GM18861 (cell line): ENCODE results near the gene CTRL.

Source experiments
- ATAC-seq: cut with Tn5 transposase; IDR thresholded peaks from one replicate; pipeline ENCODE4 v1.9.1; 2021; ENCODE audit not compliant: unreplicated experiment

CTRL gene

DNA sequence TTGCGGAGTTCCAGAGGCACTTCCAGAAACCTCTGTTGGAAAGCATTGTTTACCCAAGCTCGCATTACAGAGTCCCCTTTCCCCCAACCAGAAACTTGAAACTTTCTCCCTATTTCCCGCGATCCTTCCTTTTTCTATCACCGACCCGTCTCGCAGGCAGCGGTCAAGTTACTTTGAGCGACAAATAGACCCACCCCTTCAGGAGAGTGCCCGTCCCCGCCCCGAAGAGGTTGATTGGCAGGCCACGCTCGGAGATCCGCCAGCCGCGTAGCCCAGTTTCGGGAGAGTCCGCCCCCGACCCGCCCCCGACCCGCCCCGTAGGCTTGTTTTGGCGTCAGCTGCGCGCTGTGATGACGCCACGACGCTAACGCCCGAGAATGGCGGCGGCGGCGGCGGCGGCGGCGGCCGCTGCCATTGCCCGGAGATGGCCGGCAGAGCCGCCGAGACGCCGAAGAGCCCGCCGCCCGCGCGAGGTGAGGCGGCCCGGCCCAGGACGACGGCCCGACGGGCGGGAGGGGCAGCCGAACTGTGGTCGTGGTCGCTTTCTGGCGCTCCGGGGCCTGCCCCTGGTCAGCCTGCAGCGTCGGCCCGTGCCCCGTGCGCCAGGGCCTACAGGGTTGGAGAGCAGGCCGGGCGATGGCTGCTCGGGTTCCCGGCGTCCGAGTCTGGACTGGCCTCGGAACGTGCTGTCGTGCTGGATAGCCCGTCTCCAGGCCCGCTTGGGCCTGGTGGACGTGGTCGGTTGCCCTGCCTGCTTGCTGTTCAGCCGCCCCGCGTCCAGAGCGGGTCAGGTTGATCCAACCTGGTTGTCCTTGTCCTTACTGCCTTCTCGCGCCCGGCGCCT is 38.5 kb downstream of the CTRL start, which contains the start of gene PSKH1:
TSS of gene PSKH1 (plus strand) at position 356 of the 844 bp plus-strand sequence. CDS start 15,496 bp downstream, outside the sequence.
- peak; percentile 73 for ATAC-seq

DNA sequence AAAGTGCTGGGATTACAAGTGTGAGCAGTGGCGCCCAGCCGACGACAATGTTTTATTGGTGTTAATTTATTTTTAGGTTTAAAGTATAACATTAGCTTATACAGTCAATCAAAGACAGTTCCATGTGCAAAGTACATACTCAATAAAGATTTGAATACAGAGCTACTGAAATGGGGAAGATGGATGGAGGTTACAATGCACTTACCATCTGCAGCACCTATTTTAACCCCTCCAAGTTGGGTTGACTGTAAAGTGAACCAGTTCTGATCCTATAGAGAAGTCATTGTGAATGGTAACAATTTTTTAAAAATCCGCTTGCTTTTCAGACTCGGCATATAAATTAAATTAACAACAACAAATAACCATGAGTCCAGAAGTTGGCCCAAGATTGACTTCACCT is 39.3 kb downstream of the CTRL start:
- no peak for ATAC-seq

DNA sequence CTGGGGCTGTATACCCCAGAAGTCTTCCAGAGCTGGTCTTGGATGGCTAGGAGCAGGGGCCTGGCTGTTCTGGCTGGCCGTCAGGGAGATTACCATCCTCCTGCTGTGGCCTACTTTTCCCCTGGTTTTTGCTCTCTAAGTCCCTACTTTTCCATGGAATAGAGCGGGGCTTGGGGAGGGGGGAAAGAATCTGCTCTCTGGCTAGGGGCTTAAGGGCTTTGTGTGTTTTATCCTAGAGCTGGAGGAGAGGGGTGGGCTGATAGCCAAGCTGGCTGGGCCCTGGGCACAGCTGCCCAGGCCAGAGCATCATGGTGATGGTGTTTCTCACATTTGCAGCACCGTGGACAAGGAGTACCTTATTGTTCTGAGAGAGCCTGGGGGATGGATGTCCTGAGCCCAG is 43.3 kb downstream of the CTRL start:
- no peak for ATAC-seq

DNA sequence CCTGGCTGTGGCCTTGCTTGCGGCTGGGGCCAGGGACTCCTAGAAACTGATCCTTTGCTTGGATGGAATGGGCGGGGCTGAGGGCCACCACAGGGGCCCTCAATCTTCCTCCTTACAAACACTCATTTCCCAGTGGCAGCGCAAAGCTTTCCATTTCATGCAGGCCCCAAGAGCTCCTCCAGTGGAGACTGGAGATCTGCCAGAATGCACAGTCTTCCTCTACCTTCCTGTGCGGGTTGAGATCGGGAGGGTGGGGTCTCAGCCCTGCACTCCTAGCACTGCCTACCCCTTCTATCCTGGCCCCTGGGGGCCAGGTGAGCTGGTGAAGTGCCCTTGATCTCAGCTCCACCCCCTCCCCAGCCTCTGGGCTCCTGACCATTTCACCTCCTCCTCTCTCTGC is 45.3 kb downstream of the CTRL start:
- no peak for ATAC-seq

DNA sequence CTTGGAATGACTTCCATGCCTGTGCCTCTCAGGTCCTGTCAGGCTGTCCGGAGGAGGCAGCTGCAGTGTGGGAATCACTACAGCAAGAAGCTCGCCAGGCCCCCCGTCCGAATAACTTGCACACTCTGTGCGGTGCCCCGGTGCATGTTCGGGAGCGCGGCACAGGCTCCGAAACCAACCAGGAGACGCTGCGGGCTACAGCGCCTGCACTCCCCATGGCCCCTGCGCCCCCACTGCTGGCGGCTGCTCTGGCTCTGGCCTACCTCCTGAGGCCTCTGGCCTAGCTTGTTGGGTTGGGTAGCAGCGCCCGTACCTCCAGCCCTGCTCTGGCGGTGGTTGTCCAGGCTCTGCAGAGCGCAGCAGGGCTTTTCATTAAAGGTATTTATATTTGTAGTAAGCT is 45.7 kb downstream of the CTRL start:
- no peak for ATAC-seq

DNA sequence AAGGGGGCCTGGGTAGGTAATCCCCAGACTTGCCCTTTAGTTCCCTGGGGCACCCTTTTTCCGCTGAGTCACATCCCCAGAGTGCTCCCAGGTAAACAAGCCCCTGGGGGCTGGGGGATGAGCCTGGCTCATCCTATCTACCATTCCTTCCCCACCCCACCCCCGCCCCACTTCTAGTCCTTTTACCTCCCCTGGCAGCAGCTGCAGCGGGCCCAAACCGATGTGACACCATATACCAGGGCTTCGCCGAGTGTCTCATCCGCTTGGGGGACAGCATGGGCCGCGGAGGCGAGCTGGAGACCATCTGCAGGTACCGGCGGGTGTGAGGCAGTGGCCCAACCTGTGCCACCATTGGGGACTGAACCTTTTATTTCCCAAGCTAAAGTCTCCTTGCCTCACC is 46.1 kb downstream of the CTRL start:
- no peak for ATAC-seq

DNA sequence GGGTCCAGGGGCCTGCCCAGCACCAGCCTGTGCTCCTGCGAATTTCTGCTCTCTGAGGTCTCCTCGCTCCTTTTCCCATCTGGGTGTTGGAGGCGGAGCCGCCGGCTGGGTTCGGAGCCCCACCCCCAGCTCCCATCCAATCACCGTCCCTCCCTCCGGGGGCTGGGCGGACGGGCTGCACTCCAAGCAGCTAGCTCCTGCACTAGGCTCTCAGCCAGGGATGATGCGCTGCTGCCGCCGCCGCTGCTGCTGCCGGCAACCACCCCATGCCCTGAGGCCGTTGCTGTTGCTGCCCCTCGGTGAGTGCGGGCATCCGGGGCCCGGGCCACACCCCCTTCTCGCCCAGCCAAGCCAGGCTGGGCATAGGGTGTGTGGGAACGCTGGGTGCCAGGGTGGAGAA is 47.0 kb downstream of the CTRL start, which contains the start of gene NRN1L:
TSS of gene NRN1L (plus strand) at position 202 of the 400 bp plus-strand sequence. CDS start at position 221, 19 bp downstream.
- ATAC-seq = no peak

DNA sequence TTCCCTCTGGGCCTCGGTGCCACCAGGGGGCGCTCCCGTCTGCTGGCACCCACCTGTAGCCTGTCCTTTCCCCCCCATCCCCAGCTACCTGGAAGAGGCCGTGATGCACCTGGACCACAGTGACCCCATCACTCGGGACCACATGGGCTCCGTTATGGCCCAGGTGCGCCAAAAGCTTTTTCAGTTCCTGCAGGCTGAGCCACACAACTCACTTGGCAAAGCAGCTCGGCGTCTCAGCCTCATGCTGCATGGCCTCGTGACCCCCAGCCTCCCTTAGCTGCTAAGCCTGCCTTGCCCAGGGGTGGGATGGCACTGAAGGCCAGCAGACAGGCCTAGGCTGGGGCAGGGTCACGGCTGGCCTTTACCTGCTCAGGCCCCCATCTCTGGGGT is 47.8 kb downstream of the CTRL start:
- no peak for ATAC-seq

DNA sequence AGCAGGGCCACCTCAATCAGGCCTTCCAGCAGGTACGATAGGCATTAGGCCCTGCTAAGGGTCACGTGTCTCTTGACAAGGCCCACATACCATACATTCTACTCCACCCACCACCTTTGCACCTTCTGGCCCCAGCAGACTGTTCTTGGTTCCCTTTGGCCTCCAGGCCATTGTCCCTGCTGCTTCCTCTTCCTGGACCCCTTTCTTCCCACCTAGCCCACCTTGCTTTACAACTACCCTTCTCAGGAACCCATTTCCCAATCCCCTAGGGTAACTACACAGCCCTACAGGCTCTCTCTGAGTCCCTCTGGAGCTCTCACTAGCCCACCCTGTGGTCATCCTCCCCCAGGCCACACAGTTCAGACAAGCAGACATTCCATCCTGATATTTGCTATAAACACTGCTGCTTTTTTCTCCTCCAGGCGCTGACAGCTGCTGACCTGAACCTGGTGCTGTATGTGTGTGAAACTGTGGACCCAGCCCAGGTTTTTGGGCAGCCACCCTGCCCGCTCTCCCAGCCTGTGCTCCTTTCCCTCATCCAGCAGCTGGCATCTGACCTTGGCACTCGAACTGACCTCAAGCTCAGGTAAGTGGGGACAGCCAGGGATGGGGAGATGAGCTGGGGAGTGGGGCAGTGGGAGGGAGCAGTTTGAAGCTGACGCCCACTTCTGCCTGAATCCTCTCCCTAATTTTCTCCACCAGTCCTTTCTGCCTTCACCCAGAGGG is 48.4 kb downstream of the CTRL start:
- no peak for ATAC-seq

DNA sequence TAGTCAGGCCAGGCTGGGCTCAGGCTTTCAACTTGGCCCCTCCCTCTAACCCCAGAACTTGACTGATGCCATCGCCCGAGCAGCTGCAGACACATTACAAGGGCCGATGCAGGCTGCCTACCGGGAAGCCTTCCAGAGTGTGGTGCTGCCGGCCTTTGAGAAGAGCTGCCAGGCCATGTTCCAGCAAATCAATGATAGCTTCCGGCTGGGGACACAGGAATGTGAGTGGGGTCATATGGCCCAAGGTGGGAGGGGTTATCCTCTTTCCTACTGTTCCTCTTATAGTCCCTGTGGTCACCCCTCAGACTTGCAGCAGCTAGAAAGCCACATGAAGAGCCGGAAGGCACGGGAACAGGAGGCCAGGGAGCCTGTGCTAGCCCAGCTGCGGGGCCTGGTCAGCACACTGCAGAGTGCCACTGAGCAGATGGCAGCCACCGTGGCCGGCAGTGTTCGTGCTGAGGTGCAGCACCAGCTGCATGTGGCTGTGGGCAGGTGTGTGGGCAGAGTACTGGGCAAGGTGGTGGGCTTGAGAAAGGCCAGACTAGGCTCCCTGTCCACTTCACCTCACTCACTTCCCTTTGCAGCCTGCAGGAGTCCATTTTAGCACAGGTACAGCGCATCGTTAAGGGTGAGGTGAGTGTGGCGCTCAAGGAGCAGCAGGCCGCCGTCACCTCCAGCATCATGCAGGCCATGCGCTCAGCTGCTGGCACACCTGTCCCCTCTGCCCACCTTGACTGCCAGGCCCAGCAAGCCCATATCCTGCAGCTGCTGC is 49.1 kb downstream of the CTRL start:
- ATAC-seq = no peak

DNA sequence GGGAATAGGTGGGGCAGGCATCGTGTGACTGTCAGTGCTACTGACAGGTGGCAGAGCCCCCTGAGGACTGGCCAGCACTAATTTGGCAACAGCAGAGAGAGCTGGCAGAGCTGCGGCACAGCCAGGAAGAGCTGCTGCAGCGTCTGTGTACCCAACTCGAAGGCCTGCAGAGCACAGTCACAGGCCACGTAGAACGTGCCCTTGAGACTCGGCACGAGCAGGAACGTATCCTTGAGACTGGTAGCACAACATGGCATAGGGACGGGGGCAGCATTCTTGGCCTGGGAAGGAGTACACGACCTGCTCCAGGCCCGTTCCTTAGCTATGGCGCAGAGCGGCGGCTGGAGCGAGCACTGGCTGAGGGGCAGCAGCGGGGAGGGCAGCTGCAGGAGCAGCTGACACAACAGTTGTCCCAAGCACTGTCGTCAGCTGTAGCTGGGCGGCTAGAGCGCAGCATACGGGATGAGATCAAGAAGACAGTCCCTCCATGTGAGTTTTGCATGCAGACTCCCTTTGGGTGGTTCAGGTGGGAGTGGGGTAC is 50.0 kb downstream of the CTRL start:
- ATAC-seq = no peak

DNA sequence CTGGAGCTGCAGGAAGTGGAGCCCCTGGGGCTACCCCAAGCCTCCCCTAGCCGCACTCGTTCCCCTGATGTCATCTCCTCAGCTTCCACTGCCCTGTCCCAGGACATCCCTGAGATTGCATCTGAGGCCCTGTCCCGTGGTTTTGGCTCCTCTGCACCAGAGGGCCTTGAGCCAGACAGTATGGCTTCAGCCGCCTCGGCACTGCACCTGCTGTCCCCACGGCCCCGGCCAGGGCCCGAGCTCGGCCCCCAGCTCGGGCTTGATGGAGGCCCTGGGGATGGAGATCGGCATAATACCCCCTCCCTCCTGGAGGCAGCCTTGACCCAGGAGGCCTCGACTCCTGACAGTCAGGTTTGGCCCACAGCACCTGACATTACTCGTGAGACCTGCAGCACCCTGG is 51.1 kb downstream of the CTRL start:
- no peak for ATAC-seq

DNA sequence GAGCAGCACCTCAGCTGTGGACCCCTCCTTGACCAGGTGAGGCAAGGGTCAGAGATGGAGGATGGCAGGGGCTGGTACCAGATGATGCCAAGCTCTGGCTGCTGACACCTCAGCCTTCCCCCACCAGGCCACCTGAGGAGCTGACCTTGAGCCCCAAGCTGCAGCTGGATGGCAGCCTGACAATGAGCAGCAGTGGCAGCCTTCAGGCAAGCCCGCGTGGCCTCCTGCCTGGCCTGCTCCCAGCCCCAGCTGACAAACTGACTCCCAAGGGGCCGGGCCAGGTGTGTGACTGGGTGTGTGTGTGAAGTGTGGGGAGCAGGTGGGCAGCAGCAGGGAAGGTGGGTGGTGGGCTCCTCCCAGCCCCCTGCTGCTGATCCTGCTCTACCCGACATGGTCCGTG is 51.7 kb downstream of the CTRL start:
- ATAC-seq = no peak
